Ishikawa (cell line): Measurements from ENCODE around the gene DEDD2.

ENCODE experiments used
- CEBPB ChIP-seq: IDR thresholded peaks from 2 replicates; pipeline ENCODE4 v1.6.1; 2012
- CREB1 ChIP-seq: IDR thresholded peaks from 2 replicates; pipeline ENCODE4 v1.6.1; 2012; ENCODE audit warnings: low read depth
- EGR1 ChIP-seq: IDR thresholded peaks from 2 replicates; pipeline ENCODE4 v1.6.1; 2012
- EP300 ChIP-seq: IDR thresholded peaks from 2 replicates; pipeline ENCODE4 v1.6.1; 2012; ENCODE audit warnings: borderline replicate concordance
- FOXM1 ChIP-seq: IDR thresholded peaks from 2 replicates; pipeline ENCODE4 v1.6.1; 2012; ENCODE audit warnings: low read depth, borderline replicate concordance
- MAX ChIP-seq: IDR thresholded peaks from 2 replicates; pipeline ENCODE4 v1.6.1; 2012
- NFIC ChIP-seq: IDR thresholded peaks from 2 replicates; pipeline ENCODE4 v1.6.1; 2012
- RAD21 ChIP-seq: IDR thresholded peaks from 2 replicates; pipeline ENCODE4 v1.6.1; 2012; ENCODE audit warnings: low read depth
- REST ChIP-seq: IDR thresholded peaks from 2 replicates; pipeline ENCODE4 v1.6.1; 2012; ENCODE audit warnings: low read depth, mild to moderate bottlenecking
- TAF1 ChIP-seq: IDR thresholded peaks from 2 replicates; pipeline ENCODE4 v1.6.1; 2012; ENCODE audit warnings: low read depth, mild to moderate bottlenecking
- TCF12 ChIP-seq: IDR thresholded peaks from 2 replicates; pipeline ENCODE4 v1.6.1; 2012; ENCODE audit warnings: low read depth
- TEAD4 ChIP-seq: IDR thresholded peaks from 2 replicates; pipeline ENCODE4 v1.6.1; 2012
- USF1 ChIP-seq: IDR thresholded peaks from 2 replicates; pipeline ENCODE4 v1.6.1; 2012
- YY1 ChIP-seq: IDR thresholded peaks from 2 replicates; pipeline ENCODE4 v1.6.1; 2012; ENCODE audit warnings: low read depth
- ZBTB7A ChIP-seq: IDR thresholded peaks from 2 replicates; pipeline ENCODE4 v1.6.1; 2012; ENCODE audit warnings: low read depth

Gene DEDD2

GRCh38 chr19:42158926-42159325 is 58.6 kb downstream of the DEDD2 start:
- TF ChIP-seq EGR1 (no peak), CEBPB (no peak)

- TF ChIP-seq TAF1 (no peak), EP300 (no peak), TCF12 (no peak), YY1 (no peak), ZBTB7A (no peak), CREB1 (no peak), EGR1 (no peak)
Observed at GRCh38 chr19:42156571-42156970, 60.9 kb downstream of the DEDD2 start.

- TF ChIP-seq CEBPB (no peak), FOXM1 (no peak), YY1 (no peak), RAD21 (no peak), ZBTB7A (no peak), TEAD4 (no peak), NFIC (no peak), CREB1 (no peak), REST (no peak), EGR1 (no peak), TCF12 (no peak), EP300 (no peak)
Observed at GRCh38 chr19:42155796-42156195, 61.7 kb downstream of the DEDD2 start.

GRCh38 chr19:42154471-42155323 is 62.8 kb downstream of the DEDD2 start:
- TF ChIP-seq NFIC (no peak), MAX (no peak), TCF12 (no peak), CREB1 (no peak), TAF1 (no peak), EGR1 (no peak), EP300 (no peak), ZBTB7A (no peak)

- TF ChIP-seq MAX (no peak), YY1 (no peak), TCF12 (no peak), RAD21 (no peak), FOXM1 (no peak), EP300 (no peak), EGR1 (no peak), TEAD4 (no peak), ZBTB7A (no peak), REST (no peak), TAF1 (no peak), NFIC (no peak), CREB1 (no peak)
Observed at GRCh38 chr19:42153672-42154433, 63.6 kb downstream of the DEDD2 start.

- TF ChIP-seq USF1 = no peak
- TF ChIP-seq REST = no peak
- TF ChIP-seq MAX = no peak
- no peak for TF ChIP-seq EP300
- TF ChIP-seq ZBTB7A = no peak
- TF ChIP-seq EGR1 = no peak
- no peak for TF ChIP-seq TAF1
- TF ChIP-seq CREB1 = no peak
- TF ChIP-seq YY1 = no peak
- no peak for TF ChIP-seq TCF12
- TF ChIP-seq FOXM1 = no peak
- no peak for TF ChIP-seq CEBPB
- TF ChIP-seq RAD21 = no peak
- TF ChIP-seq NFIC = no peak
- TF ChIP-seq TEAD4 = no peak
Observed at GRCh38 chr19:42152910-42153671, 64.4 kb downstream of the DEDD2 start.
